Skeletal muscle tissue (tissue), 4 donors: Measurements from ENCODE around the gene KLF6. TPM values are rescaled to one million over a fixed set of nuclear protein-coding genes. Genes with fewer than 3 reads are reported as not detected.

Experiments used
- H3K27ac ChIP-seq: one replicate; pipeline ENCODE4 v1.7.0; 2013; ENCODE audit warnings: mild to moderate bottlenecking, low read depth, low read length, inconsistent platforms
- H3K27me3 ChIP-seq, 3 donors: one replicate each; pipeline ENCODE4 v1.7.0; 2013; ENCODE audit warnings: low read length in 3 of 3; ENCODE audit not compliant: control insufficient read depth in 3 of 3, insufficient read depth in 3 of 3
- H3K36me3 ChIP-seq, 3 donors: one replicate each; pipeline ENCODE4 v1.7.0; 2013; ENCODE audit warnings: low read length in 3 of 3; ENCODE audit not compliant: control insufficient read depth in 3 of 3, insufficient read depth in 3 of 3
- H3K4me1 ChIP-seq, 3 donors: one replicate each; pipeline ENCODE4 v1.7.0; 2013; ENCODE audit warnings: low read length in 3 of 3, mild to moderate bottlenecking in 3 of 3; ENCODE audit not compliant: control insufficient read depth in 3 of 3, insufficient read depth in 3 of 3
- H3K4me3 ChIP-seq, 3 donors: one replicate each; pipeline ENCODE4 v1.7.0; 2013; ENCODE audit warnings: low read length in 3 of 3
- H3K9ac ChIP-seq, 3 donors: one replicate each; pipeline ENCODE4 v1.7.0; 2013; ENCODE audit warnings: low read length in 3 of 3, mild to moderate bottlenecking in 3 of 3, moderate library complexity in 2 of 3, low read depth in 1 of 3
- H3K9me3 ChIP-seq, 3 donors: one replicate each; pipeline ENCODE4 v1.7.0; 2013; ENCODE audit warnings: low read length in 3 of 3; ENCODE audit not compliant: control insufficient read depth in 3 of 3
- total RNA-seq: library from RNA; depleted of rRNA; stranded (reverse); fragments of >200 nt; gene quantifications from one replicate; pipeline ENCODE4 v1.2.3, GENCODE V29; 2014
- donor health status: Osteomylitis.

The KLF6 gene
- total RNA-seq, 1 donor from 2014 or later: 50.6 TPM

DNA sequence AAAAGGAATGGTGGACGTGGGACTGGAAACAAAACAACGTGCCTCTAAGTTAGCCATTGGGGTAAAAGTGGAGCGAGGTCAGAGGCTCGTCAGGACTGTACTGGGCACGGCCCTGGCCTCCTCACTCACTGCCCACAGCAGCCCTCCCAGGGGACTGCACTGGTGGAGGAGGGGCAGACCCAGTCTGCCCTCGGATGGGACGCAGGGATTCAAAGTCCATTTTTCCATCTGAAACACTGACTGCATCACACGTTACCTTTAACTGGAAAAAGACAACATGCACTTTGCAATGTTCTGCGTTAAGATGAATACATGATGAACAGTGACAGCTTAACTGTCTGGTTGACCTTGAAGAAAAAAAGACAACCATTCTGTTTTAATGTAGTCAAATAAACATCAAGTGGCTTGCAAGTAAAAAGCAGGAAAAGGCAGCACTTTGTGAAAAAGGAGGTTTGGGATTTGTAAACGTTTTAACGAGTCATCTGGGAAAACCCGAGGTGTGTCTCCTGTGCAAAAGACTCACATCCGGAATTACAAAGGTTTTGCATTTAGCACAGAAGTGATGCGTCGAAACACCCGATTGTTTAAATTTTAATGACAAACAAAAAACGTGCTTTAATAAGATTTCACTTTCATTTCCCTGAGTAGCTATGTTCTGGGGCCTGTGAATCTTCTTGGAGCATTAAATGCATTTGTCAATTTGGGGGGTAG is 18.8 kb downstream of the KLF6 start:
- Histone ChIP-seq H3K27ac (no peak overlapping the region), H3K9me3 (no peaks in the 10 kb centered on the region), H3K4me3 (no peak overlapping the region), H3K9ac (no peak overlapping the region), H3K36me3 (no peaks in the 10 kb centered on the region), H3K27me3 (no peaks in the 10 kb centered on the region), H3K4me1 (peaks cover 0 to 14% (median 3%) of the 10 kb centered on the region in 3 donors)

DNA sequence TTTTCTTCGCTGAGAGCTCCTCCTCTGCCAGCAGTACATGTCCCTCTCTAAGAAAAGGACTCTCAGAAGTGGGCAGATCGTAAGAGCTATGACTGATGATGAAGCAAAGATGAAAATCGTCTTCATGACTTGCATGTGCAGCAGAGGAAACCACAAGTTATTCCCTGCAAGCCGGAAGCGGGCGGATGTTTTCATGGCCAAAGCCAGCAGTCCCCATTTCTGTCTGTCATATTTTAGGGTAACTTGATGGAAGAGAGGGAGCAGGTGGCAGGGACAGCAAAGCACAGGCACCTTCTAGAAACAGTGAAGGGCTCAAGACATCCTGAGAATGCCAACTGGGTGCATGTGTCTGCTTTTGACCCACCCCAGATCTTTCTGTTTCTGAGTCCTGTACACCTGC is 19.9 kb downstream of the KLF6 start:
- peaks cover 0 to 14% (median 3%) of the 10 kb centered on the region in 3 donors for H3K4me1 ChIP-seq
- H3K9ac ChIP-seq: no peak overlapping the region
- H3K27ac ChIP-seq: no peak overlapping the region
- H3K9me3 ChIP-seq: no peaks in the 10 kb centered on the region
- no peaks in the 10 kb centered on the region for H3K27me3 ChIP-seq
- H3K4me3 ChIP-seq: no peak overlapping the region
- H3K36me3 ChIP-seq: no peaks in the 10 kb centered on the region

DNA sequence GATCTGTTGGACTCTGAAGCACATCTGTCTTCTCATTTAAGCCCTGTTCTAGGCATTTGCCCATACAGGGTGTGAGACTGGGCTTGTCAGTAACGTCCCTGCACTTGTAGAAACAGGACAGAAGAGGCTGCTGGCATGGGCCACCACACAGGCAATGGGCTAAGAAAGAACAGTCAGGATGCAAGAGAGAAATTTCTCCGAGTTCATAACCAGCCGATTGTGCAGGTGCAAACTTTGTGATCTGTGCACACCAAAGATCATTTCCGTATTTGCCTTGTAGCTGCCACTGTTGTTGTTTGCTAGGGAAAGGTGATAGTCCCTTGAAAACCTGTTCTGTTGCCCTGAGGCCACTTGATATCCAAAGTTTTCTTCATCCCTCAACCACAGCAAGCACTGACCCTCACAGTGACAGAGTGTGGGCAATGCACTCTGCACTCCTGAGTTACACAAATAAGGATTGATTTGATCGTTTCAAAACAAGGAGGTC is 20.3 kb downstream of the KLF6 start:
- Histone ChIP-seq H3K36me3 (no peaks in the 10 kb centered on the region), H3K27ac (no peak overlapping the region), H3K4me3 (no peak overlapping the region), H3K4me1 (peaks cover 0 to 14% (median 3%) of the 10 kb centered on the region in 3 donors), H3K27me3 (no peaks in the 10 kb centered on the region), H3K9me3 (no peaks in the 10 kb centered on the region), H3K9ac (no peak overlapping the region)

DNA sequence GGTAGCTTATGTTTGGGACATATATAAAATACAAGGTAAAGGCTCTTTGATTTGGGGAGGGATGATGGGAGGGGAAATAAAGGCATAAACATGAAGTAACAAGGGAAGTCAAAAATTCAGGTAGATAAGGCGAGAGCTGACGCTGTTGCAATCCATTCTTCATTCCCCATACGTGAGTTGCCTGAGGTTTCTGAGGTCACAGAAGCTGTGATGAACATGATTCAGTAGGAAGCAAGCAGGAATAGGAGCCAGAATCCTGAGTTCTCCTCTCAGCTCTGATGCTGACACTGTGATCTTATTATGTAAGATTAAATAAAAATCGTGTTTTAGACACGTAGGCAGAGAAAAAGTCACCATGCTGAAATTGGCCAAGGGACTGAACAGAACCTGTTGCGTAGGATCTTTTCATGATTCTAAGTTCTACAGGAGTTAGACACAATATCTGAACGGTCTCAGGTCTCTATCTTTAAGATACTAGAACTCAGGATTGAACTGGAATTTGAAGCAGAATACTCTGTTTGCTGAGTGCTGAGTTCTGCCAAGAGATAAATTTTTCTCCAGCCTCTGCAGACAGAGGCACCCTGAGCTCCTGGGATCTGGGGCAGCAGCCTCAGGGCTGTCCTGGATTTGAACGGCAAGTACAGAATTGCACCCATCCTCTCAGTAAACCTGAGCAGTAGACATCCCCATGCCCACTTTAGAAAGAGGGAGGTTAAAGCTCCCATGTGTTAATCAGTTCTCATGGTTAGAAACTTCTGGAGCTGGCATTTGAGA is 21.0 kb downstream of the KLF6 start:
- H3K9ac ChIP-seq: no peak overlapping the region
- no peak overlapping the region for H3K4me3 ChIP-seq
- H3K9me3 ChIP-seq: no peaks in the 10 kb centered on the region
- peaks cover 0 to 14% (median 3%) of the 10 kb centered on the region in 3 donors for H3K4me1 ChIP-seq
- H3K36me3 ChIP-seq: no peaks in the 10 kb centered on the region
- no peaks in the 10 kb centered on the region for H3K27me3 ChIP-seq
- no peak overlapping the region for H3K27ac ChIP-seq

DNA sequence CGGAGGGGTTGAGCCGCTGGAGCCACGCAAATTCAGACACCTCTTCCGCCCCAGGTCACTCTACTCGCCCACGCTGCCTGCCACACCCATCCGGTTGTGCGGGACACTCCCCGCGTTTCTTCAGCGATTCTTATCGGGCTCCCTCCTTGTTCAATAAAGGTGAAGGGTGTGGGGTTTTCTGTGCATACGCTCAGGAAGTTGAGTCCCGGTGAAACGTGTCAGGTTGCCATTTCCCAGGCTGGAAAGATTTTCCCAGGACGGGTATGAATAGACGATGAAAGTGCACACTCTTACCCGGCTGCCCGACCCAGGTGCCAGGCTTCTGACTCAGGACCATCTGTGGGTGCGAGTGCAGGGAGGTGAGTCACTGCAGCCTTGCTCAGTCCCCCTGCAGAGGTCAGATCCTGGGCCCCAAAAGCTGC is 22.0 kb downstream of the KLF6 start:
- Histone ChIP-seq H3K4me3 (no peak overlapping the region), H3K27me3 (no peaks in the 10 kb centered on the region), H3K27ac (no peak overlapping the region), H3K9me3 (no peaks in the 10 kb centered on the region), H3K9ac (no peak overlapping the region), H3K4me1 (peaks cover 0 to 14% (median 3%) of the 10 kb centered on the region in 3 donors), H3K36me3 (no peaks in the 10 kb centered on the region)

DNA sequence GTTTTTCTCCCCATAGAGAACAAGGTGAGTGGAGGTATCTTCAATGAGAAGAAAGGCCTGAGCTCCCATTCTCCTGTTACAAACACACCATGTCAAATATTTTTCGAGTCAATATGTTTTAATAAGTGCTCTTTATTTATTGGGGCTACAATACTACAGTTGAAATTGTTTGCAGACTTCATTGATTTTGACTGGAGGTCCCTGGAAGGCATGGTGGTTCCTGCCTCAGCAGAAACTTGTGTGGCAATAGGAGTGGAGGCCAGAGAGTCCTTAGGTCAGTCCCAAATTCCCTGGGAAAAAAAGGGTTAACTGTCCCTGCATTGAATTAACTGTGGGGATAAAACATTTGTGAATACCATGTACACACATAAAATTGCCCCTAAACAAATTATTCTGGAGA is 22.7 kb downstream of the KLF6 start:
- Histone ChIP-seq H3K27ac (no peak overlapping the region), H3K4me1 (peaks cover 0 to 14% (median 3%) of the 10 kb centered on the region in 3 donors), H3K9me3 (no peaks in the 10 kb centered on the region), H3K27me3 (no peaks in the 10 kb centered on the region), H3K9ac (no peak overlapping the region), H3K36me3 (no peaks in the 10 kb centered on the region), H3K4me3 (no peak overlapping the region)

DNA sequence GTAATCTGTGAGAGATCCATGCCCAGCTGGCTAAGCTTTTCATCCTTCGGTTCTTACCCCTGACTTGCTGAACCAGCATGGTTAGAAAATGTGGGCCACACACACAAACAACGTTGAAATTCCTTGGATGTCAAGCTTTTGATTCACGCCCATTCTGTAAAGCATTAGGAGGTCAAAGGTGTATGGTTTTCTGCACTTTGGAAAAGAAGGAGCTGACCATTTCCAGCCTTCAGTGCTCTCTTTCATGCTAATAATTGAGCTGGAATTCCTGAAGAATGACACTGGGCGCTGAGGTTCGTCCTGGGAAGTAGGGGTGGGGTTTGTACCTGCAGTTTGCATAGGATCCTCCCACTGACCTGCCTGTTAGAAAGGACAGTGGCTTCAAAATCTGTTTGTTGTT is 23.1 kb downstream of the KLF6 start:
- Histone ChIP-seq H3K4me1 (peaks cover 0 to 14% (median 3%) of the 10 kb centered on the region in 3 donors), H3K9me3 (no peaks in the 10 kb centered on the region), H3K36me3 (no peaks in the 10 kb centered on the region), H3K27ac (no peak overlapping the region), H3K9ac (no peak overlapping the region), H3K27me3 (no peaks in the 10 kb centered on the region), H3K4me3 (no peak overlapping the region)

DNA sequence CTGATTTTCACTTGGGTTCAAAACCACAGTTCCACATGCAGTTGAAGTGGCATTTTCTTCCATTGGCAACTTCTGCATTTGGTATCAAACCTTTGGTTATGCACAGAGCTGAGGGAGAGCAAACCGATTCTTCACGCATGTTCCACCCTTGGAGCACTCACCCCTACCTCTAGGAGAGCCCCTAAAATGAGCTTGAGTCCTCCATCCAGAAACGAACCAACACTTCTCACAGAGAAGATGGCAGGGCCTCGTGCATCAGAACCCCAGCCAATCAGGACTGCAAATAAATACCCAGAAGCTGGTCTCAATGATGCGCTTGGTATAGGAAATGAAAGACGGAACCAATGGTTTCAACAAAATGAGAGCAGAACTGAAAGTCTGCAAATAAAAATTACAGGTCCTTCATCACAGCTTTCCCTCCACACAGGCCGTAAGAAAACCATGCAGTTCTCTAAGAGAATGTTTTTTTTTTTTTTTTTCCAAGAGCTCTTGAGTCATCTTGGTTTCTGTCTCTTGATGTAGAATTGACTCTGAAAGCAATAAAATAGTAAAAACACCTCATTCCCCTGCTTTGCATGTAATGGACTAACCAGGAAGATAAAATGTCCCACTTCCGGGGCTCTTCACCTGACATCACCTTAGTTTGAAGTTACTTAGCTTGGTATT is 23.9 kb downstream of the KLF6 start:
- Histone ChIP-seq H3K27me3 (no peaks in the 10 kb centered on the region), H3K4me1 (peaks cover 0 to 14% (median 3%) of the 10 kb centered on the region in 3 donors), H3K9me3 (no peaks in the 10 kb centered on the region), H3K27ac (no peak overlapping the region), H3K4me3 (no peak overlapping the region), H3K9ac (no peak overlapping the region), H3K36me3 (no peaks in the 10 kb centered on the region)

DNA sequence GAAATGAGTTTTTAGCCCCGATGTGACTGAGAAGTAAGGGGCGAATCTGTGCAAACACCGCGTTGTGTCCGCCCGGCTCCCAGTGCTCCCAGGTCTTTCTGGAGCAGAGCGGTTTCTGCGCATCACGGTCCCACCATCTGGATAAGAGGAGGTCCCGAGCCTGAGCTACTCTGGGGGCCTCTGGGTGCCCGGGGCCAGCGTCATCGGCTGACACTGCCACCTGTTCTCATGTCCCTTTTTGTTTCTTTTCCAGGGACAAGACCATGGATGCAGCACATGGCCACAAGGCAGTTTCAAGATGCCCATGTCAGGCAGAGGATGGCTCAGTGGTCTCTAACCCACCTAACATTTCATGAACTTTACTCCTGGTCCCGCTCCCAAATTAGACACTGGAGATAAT is 24.9 kb downstream of the KLF6 start:
- H3K9ac ChIP-seq: no peak overlapping the region
- no peak overlapping the region for H3K27ac ChIP-seq
- H3K9me3 ChIP-seq: no peaks in the 10 kb centered on the region
- H3K4me1 ChIP-seq: peaks cover 0 to 14% (median 3%) of the 10 kb centered on the region in 3 donors
- no peaks in the 10 kb centered on the region for H3K36me3 ChIP-seq
- H3K27me3 ChIP-seq: no peaks in the 10 kb centered on the region
- no peak overlapping the region for H3K4me3 ChIP-seq

DNA sequence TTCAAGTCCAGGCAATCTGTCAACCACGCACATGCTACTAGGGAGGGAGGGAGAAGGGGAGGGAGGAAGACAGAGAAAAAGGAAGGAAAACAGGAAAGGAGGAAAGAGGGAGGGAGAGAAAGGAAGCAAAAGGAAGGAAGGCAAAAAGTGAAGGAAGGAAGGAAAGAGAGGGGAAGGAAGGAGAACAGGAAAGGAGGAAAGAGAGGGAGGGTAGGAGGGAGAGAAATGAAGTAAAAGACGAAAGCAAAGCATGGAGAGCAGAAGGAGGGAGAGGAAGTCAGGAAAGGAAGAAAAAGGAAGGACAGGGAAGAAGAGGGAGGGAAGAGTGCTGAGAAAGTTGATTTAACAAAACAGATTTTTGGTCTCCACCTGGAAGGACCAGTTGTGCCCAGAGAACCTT is 25.6 kb downstream of the KLF6 start:
- Histone ChIP-seq H3K27me3 (no peaks in the 10 kb centered on the region), H3K4me1 (peaks cover 0 to 7% (median 0%) of the 10 kb centered on the region in 3 donors), H3K4me3 (no peak overlapping the region), H3K9ac (no peak overlapping the region), H3K9me3 (no peaks in the 10 kb centered on the region), H3K36me3 (no peaks in the 10 kb centered on the region), H3K27ac (no peak overlapping the region)
